Fibroblast of gingiva (primary cell): ENCODE measurements around the gene RPL28.

Experiments
- DNase-seq: peaks from one replicate; pipeline ENCODE4 v3.0.0-alpha.2; 2011; ENCODE audit warnings: low read depth

The RPL28 gene

DNA sequence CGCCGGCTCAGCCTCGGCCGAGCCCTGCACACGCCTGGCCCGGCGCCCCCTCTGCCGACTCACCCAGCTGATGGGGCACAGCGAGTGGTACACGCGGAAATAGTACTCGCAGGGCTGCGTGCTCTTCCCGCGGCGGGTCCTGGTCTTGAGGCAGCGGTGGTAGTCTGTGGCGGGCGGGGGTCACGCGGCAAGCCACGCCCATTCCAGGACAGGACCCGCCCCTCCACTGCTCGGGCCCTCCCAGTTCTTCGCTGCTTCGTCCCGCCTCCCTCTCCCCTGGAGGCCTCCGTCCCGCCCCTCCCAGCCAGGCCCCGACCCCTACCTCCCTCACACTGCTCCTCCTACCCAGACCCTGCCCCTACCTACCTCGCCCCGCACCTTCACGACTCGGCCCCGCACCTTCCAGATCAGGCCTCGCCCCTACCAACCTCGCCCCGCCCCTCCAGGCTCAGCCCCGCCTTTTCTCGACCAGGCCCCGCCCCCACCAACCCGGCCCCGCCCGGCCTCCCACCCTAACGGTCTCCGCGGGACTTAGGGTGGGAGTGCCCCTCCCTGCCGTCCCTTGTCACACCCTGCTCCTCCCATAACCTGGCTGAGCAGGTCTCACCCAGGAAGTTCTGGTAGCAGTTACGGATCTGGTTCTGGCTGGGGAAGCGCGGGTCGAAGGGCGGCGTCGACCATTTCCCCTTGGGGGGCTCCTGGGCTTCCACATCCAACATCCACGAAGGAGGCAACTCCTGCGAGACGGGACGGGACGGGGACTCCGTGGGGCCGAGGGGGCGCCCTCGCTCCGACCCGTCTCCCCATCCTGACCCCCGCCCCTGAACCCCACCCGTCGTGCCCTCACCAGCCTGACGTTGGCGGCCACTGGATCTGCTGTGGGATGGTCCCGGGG lies 31.7 kb upstream of the RPL28 start:
- DNase-seq = peak; percentile 38

DNA sequence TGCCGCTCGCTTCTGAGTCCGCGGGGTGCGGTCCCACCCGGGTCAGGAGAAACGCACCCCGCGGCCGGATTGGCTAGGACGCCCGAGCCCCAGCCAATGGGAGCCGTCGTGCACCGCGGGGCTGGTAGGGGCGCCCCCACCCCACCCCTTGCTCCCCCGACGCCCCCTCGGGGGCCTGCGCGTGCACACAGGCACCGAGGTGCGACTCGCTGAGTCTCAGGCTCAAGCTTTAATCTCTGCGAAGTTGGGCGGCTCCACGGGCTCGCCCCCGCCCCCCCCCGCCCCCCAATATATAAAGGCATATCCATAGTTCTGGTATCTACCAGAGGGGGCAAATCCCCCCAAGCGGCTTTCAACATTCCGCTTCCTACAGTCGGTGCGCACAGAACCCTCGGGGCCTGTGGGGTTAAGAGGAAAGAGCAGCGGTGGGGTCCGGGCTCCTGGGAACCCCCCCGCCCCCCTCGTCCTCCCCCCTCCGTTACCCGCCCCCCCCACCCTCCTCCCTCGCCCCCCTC lies 31.0 kb upstream of the RPL28 start, which contains the start of gene COX6B2:
Gene COX6B2, minus strand, starts transcription at position 22 of the 515 bp plus-strand sequence. CDS start 198 bp downstream, outside the sequence.
- DNase-seq = no peak

DNA sequence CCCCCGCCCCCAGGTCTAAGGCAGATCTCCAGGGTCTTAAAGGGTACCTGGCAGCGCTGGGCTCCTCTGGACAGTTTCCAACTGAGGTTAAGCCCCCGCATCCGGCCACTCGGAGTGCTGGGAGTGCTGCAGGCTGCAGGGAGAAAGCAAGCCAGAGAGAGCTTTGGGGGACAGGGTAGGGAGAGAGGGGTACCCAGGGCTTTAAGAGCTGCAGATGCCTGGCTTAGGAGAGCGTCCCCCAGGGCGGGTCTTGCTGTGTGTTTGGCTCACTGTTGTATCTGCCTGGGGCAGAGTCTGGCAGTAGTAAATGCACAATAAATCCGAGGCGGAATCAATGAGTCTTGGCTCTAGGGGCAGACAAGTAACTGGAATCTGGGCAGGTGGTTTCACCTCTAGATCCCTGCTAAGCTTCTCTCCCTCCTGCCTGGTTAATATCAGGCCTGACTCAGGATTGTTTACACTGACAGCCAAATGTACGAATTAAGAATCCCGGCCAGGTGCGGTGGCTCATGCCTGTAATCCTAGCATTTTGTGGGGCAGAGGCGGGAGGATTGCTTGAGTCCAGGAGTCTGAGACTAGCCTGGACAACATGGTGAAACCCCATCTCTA lies 30.4 kb upstream of the RPL28 start:
- no peak for DNase-seq

DNA sequence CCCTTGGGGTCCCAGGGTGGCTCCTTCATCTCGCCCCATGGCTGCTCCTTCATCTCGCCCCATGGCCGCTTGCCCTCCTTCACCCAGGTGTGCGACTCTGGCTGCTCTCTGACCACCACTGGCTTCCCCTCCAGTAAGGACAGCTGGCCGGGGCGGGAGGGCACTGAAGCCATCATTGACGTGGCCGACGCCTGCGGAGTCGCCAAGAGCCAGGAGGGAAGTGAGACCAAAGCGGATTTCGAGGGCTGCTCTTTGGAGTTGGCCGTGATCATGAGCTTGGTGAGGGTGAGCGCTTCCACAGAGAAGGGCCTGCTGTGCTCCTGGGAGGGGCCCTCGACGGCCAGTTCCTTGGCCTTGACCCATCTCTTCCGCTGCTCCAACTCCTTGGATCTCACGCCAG lies 27.2 kb upstream of the RPL28 start:
- DNase-seq = no peak

DNA sequence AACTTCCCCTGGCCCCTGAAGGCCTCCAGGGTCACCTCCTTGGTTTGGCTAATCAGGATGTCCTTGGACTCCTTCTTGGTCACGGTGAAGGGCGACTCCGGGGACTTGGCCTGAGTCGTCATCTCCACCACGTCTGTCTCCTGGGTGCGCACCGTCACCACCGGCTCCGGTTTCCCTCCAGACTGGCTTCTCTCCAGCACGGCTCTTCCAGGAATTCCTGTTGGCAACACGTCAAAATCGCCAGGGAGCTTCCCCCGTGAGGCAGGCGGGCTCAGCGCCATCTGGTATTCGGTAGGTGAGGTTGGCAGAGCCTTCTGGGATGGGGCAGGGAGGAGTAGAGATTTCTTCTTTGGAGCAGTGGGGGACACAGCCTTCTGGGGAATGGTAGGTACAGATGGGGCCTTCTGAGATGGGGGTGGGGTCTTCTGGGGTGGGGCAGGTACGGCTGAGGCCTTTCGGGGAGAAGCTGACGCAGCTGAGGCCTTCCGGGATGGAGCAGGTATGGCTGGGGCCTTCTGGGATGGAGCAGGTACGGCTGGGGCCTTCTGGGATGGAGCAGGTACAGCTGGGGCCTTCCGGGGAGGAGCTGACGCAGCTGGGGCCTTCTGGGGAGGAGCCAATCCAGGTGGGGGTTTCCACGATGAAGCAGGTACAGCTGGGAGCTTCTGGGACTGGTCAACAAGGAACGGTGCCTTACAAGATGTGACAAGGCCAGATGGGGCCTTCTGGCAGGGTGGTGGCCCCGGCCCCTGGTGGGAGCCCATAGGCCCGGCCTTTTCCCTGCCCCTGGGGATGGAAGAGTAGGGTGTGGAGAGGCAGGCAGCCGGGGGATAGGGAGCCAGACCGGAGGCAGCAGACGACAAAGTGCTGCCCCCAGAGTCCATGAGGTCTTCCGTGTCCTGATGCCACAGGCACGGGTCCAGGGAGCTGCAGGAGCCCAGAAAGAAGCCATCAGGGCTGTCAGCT lies 26.5 kb upstream of the RPL28 start:
- no peak for DNase-seq

DNA sequence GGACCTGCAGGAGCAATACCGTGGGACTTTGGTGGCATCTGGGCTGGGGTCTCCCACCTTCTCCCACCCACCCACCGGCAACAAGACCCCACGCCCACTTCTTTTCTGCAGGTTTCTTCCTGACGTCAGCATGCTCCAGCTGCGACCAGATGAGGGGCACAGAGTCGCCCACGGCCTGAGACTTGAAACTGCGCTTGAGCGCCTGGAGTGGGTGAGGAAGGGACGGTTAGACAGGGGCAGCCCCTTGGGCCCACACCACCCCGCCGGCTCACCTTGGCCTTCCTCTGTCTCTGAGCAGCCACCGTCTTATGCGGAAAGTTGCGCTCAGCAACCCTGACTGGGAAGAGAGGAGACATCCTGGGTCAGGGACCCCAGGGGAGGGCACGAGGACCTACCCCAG lies 24.8 kb upstream of the RPL28 start:
- DNase-seq = no peak

DNA sequence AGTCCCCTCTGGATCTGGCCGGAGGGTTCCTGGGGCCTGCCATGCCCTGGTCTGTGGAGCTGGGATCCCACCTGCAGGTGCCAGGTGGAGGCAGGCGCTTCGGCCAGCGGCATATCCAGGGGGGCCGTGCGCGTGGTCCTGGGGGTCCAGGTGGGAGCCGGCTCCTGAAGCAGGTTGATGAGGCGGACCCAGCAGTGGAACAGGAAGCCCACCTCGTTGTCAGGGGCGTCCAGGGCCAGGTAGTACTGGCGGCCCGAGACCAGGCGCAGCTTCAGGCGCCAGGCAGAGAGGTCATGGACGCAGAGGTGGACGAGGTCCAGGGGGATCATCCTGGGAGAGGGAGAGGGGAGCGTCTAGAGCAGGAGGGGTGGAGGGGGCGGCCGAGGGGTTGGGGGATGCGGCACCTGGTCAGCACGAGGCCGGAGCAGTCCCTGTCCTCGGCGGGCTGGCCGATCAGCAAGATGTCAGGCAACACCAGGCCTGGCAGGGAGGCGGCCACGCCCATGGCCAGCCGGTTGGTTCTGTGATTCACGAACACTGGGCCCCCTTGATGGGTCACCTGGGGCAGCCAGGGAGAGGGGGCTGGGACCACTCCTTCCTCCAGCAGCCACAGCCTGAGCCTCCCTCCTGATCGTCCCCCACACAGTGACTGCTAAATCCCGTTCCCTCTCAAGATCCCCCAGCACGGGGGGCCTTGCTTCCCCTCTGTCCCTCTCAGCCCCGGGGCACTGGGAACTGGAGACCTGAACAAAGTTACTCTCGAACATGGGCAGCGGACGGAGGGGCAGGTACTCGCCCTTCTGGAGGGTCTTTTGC lies 23.4 kb upstream of the RPL28 start:
- DNase-seq = no peak

DNA sequence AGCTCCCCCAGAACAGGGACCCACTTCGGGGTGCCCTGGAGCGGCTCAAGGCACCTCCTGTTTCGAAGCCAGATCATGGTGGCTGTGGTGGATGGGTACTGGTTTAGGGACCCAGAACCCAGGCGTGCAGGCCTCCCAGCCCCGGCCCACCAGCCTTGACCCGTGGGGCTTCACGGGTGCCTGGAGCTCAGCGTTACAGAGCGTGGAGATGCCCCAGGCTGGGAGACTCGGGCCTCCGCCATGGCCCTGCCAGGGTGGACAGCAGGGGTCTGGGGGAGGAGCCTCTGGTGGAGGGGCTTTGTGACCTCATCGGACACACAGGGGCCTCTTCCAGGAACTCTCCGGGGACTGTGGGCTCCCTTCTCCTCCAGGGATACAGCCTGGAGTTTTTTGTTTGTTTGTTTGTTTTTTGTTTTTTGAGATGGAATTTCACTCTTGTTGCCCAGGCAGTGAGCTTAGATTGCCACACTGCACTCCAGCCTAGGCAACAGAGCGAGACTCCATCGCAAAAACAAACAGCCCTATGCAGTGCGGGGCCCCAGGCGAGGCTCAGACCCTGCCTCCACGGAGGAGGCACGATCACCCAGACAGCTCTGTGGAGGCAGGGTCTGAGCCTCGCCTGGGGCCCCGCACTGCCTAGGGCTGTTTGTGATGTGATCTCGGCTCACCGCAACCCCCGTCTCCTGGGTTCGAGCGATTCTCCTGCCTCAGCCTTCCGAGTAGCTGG lies 22.6 kb upstream of the RPL28 start, which contains the start of gene GARIN5B:
Gene GARIN5B, minus strand, starts transcription at position 271 of the 727 bp plus-strand sequence. Its CDS starts 194 bp downstream, at position 77.
- DNase-seq = no peak

DNA sequence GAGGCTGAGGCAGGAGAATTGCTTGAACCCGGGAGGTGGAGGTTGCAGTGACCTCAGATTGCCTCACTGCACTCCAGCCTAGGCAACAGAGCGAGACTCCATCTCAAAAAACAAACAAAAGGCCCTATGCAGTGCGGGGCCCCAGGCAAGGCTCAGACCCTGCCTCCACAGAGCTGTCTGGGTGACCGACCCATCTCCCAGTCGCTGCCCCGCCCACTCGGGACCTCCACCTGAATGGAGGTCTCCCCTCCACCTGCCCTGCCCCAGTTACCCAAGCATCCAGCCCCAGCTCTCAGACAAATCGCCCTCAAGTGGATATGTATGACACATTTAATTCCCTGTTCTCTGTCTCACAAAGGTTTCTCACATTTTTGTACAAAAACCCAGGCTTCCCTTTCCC lies 20.5 kb upstream of the RPL28 start:
- DNase-seq = no peak

DNA sequence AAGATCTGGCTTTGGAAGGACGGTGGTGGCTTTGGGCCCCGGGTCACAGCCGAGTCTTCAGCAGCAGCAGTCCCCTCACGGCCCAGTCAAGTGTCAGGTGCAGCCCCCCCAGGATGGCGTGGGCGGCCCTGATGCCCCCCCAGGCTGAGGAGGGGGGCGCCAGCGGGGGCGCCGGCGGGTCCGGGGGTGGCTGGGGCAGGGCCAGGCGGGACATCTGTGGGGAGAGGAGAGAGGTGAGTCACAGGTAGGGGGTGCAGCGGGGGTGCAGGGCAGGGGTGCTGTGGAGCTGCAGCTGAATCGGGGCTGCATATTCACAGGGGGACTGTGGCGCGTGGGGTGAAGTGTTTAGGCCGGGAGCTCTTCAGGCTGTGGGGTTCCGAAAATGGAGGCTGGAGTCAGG lies 19.8 kb upstream of the RPL28 start:
- no peak for DNase-seq

DNA sequence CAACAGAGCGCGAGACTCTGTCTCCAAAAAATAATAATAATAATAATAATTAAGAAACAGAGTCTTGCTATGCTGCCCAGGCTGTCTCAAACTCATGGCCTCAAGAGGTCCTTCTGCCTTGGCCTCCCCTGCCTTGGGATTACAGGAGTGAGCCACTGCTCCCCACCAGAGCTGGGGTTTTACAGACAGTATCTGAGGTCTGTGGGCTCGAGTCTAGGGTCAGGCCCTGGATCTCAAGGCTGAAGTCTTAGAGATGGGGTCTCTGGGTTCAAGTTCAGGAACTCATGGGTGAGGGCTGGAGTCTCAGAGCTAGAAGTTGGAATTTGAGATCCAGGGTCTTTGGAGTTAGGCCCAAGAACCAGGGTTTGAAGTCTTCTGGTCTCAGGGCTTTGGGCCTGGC lies 18.9 kb upstream of the RPL28 start:
- no peak for DNase-seq

DNA sequence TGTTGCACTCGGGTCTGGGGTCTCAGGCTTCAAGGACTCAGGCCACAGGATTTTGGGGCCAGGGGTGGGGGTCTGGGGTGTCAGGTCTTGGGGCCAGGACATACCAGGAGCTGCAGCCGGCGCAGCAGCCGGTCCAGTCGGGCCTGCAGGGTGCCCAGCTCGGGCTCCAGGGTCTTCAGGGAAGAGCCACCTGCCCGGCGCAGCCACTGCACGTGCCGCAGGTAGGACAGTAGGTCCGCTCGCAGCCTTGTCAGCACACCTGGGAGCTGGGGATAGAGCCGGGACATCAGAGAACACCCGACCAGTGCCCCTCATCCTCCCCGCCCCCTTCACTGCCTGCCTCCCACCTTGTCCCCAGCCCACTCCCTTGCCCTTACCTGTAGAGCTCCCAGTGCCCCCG lies 17.6 kb upstream of the RPL28 start:
- DNase-seq = no peak

DNA sequence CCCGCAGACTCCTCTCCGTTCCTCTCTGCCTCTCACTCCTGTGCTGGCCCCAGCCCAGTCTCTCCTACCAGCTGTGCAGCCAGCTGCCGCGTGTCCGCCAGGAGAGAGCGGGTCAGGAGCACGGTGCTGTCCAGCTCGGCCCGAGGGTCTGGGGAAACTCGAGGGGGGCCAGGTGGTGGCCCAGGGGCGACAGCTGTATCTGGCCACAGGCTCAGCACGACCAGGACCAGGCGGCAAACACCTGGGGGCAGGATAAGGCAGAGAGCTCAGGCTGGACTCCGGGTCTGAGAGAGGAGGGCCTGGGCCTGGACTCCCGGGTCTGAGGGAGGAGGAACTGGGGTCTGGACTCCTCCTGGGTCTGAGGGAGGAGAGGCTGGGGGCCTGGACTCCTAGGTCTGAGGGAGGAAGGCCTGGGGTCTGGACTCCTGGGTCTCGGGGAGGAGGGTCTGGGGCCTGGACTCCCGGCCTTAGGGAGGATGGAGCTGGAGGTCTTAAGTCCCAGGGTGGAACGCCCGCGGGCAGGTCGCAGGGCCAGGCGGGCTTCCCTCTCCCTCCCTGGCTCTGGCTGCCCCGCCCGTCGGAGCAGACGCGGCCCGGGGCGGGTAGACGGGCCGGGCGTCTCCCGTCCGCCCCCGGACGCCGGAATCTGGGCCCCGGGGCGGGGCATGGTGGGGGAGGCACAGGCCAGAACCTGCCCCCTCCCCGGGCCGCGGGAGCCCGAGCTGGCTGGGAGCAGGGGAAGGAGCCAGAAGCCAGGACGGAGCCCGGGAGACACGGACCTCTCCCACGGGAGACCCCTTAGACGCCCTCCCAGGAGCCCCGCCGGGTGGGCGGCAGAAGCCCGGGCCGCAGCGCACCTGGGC lies 16.8 kb upstream of the RPL28 start:
- no peak for DNase-seq

DNA sequence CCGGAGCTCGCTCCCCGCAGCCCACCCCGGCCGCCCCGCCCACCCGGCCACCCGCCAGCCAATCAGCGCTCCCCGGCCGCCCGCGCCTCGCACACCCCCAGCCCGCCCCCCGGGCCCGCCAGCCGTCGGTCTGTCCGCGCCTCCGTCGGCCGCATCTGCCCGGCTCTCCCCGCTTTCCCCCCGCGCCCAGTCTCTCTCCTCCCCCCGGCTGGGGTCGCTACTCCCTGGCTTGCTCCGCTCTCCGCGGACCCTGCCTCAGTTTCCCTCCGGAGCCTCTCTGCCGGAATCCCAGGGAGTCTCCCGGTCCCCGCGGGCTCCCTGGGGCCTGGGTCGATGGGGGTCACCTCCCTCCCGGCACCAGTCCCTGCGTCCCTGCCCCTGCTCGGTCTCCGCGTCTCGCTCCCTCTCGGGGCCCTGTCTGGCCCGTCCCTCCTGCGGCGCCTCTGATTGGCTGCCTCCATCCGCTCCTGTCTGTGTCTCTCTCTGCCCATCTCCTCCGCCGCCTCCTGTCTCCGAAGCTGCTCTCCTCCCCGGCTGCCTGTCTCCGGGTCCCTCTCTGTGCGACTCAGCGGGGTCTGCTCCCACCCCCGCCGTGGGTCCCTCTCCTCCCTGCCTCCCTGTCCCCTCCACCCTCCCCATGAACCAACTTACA lies 16.0 kb upstream of the RPL28 start:
- peak; percentile 27 for DNase-seq

DNA sequence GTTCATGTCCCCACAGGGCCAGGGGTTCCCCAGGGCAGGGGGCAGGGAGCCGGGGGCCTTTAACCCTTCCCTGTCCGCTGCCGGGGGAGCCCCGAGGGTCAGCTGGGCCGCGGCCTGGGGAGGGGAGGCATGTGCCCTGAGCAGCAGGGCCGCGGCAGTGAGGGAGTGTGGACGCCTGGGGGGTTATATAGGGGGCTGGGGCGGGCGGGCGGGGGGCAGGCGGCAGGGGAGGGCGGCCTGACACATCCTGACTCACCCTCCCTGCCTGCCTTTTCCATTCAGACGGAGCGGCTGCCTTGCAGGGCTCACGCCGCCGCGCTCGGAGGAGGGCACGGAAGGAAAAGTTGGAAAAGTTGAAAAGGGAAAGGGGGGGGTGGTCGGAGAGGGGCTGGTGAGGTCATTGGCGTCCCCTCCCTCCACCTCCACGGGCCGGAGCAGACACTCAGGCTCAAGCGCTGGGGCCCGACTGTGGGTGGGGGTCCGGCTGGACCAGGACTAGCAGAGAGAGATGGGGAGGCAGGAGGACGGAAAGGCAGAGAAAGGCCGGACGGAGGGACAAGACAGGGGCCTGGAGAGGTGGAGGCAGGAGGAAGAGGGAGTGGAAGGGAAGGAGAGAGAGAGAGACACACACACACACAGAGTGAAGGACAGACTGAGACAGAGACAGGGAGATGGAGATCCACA lies 15.3 kb upstream of the RPL28 start, which contains the start of gene IL11:
Gene IL11, minus strand, starts transcription at position 159 of the 684 bp plus-strand sequence. Its CDS starts 153 bp downstream, at position 6.
- DNase-seq = no peak

DNA sequence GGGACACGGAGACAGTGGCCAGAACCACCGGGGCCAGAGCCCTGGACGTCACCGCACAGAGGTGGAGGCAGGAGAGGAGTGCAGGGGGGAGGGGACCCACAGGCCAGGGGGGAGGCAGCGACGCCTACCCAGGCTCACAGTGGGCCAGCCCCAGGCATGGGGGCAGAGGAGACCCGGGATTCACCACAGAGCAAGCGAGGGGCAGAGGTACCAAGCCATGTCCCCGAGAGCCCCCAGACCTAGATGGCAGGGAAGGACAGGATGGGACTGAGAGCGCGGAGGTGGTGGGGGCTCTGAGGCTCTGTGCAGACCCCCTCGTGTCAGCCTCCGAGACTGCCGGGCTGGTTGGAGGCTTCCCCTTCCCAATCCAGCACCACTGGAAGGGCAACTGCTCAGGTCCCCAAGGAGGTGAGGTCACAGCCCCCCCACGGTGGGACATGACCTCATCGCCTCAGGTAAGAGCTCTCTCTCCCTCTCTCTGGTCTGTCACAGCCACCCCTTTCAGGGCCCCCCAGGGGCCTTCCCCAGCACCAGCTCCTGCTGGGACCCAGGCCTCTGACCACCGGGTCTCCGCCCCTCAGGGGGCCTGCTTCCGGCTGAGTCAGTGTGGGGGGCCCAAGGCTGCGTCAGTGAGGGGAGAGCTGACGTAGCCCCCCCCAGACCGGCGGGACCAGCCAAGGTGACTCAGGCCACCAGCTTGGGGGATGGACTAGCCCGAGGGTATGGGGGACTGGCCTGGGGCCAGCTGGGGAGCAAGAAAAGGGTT lies 13.2 kb upstream of the RPL28 start:
- no peak for DNase-seq

DNA sequence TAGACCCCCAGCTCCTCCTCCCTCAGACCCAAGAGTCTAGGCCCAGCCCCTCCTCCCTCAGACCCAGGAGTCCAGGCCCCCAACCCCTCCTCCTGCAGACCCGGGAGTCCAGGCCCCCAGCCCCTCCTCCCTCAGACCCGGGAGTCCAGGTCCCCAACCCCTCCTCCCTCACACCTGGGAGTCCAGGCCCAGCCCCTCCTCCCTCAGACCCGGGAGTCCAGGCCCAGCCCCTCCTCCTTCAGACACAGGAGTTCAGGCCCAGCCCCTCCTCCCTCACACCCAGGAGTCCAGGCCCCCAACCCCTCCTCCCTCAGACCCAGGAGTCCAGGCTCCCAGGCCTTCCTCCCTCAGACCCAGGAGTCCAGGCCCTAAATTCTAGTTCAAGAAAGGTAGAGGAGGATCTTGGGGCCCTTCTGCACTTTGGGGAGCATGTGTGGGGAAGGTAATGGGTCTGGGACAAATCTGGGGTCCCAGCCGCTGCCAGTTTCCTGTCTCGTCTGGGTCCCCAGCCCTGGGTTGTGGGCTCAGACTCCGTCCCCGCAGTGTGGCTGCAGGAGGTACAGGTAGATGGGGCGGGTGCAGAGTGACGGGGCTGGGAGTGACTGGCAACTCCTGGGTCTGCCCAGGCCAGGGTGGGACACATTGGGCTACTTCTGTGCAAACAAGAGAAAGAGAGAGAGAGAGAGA lies 12.3 kb upstream of the RPL28 start:
- DNase-seq = no peak
